NCI-H128 (cell line): ENCODE results near the gene IFT27.

ENCODE experiments used
- DNase-seq: peaks from one replicate; lab custom pipeline; 2025; ENCODE audit not compliant: unreplicated experiment; lab: John Stamatoyannopoulos, UW

IFT27 gene

GRCh38 chr22:36797374-36797773 is 21.5 kb upstream of the IFT27 start:
- no peak for DNase-seq

GRCh38 chr22:36796552-36797175 is 20.7 kb upstream of the IFT27 start:
- no peak for DNase-seq

- no peak for DNase-seq
Observed at GRCh38 chr22:36795633-36796032, 19.7 kb upstream of the IFT27 start.

GRCh38 chr22:36790648-36791047 is 14.7 kb upstream of the IFT27 start:
- no peak for DNase-seq

- DNase-seq: no peak
Observed at GRCh38 chr22:36787204-36787988, 11.5 kb upstream of the IFT27 start.

GRCh38 chr22:36783743-36784142 is 7.8 kb upstream of the IFT27 start:
- no peak for DNase-seq

GRCh38 chr22:36781656-36782627 is 6.0 kb upstream of the IFT27 start:
- peak; percentile 47 for DNase-seq

GRCh38 chr22:36778020-36778419 is 2.1 kb upstream of the IFT27 start:
- no peak for DNase-seq

GRCh38 chr22:36776722-36777121 is 803 bp upstream of the IFT27 start:
- DNase-seq: no peak

- DNase-seq: no peak
Observed at GRCh38 chr22:36775586-36775963, 344 bp downstream of the IFT27 start.

- DNase-seq: no peak
Observed at GRCh38 chr22:36773935-36774334, 2.0 kb downstream of the IFT27 start.

GRCh38 chr22:36772451-36772850 is 3.5 kb downstream of the IFT27 start:
- DNase-seq: no peak

- no peak for DNase-seq
Observed at GRCh38 chr22:36771356-36772063, 4.4 kb downstream of the IFT27 start.

- no peak for DNase-seq
Observed at GRCh38 chr22:36770513-36771231, 5.2 kb downstream of the IFT27 start.

GRCh38 chr22:36769541-36770512 is 6.1 kb downstream of the IFT27 start:
- DNase-seq: no peak

GRCh38 chr22:36768616-36769015 is 7.3 kb downstream of the IFT27 start:
- DNase-seq: no peak

- no peak for DNase-seq
Observed at GRCh38 chr22:36768141-36768540, 7.8 kb downstream of the IFT27 start.

GRCh38 chr22:36767035-36767775 is 8.7 kb downstream of the IFT27 start:
- DNase-seq: no peak
